ENCODE results near the gene KLRF1.

DNA sequence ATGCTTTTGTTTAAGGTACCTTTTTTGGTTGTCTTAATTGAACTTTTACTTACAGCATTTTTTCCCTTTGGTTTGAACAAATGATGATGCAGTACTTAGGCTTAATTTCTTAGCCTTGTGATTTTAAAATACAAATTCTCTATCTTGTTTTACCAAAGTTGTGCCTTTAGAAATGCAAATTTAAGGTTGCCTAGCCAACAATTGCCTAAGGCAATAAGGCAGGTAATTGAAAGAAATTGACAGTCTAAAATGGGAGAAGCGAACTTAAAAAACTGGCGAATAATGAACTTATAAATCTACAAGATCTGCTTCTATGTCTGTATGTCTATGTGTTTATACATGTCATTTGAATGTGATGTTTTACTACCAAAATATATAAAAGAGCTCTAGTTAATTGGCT, 43.0 kb upstream of the KLRF1 start:
- TF ChIP-seq, protein P1, sequence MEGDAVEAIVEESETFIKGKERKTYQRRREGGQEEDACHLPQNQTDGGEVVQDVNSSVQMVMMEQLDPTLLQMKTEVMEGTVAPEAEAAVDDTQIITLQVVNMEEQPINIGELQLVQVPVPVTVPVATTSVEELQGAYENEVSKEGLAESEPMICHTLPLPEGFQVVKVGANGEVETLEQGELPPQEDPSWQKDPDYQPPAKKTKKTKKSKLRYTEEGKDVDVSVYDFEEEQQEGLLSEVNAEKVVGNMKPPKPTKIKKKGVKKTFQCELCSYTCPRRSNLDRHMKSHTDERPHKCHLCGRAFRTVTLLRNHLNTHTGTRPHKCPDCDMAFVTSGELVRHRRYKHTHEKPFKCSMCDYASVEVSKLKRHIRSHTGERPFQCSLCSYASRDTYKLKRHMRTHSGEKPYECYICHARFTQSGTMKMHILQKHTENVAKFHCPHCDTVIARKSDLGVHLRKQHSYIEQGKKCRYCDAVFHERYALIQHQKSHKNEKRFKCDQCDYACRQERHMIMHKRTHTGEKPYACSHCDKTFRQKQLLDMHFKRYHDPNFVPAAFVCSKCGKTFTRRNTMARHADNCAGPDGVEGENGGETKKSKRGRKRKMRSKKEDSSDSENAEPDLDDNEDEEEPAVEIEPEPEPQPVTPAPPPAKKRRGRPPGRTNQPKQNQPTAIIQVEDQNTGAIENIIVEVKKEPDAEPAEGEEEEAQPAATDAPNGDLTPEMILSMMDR (IDR thresholded peaks at IDR 0.05), result no peak
- TF ChIP-seq POLR2A (IDR thresholded peaks at IDR 0.05), result no peak

Measured in gastroesophageal sphincter (tissue), 3 donors.